Superior temporal gyrus (tissue), 1 donor: ENCODE results near the gene SLC28A2.
"Not testable (repeated sequence)": the region's sequence is repeated elsewhere in the genome, so short reads cannot be mapped to it uniquely, and the experiment has no call there.

Experiments used
- DNase-seq: peaks from one replicate; pipeline ENCODE4 v3.0.0-alpha.2; 2016; ENCODE audit errors: extremely low spot score

SLC28A2 gene

DNA sequence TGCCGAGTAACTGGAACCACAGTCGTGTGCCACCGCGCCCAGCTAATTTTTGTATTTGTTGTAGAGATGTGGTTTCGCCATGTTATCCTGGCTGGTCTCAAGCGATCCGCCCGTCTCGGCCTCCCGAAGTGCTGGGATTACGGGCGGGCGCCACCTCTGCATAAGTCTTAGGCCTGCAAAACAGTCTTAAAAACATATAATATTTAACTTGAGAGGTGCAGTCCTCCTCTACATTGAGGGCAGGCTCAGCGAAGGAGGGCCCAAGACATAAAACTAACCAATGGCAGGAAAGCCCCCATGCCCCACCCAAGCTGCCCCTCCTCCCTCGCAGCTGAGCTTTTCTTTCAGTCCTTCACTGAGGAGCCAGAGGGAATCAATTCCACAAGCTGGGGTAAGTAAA, at the start of gene SLC28A2:
SLC28A2 (plus strand) TSS at position 347 of the 400 bp plus-strand sequence. CDS start 982 bp downstream, outside the sequence.
- no peak for DNase-seq

DNA sequence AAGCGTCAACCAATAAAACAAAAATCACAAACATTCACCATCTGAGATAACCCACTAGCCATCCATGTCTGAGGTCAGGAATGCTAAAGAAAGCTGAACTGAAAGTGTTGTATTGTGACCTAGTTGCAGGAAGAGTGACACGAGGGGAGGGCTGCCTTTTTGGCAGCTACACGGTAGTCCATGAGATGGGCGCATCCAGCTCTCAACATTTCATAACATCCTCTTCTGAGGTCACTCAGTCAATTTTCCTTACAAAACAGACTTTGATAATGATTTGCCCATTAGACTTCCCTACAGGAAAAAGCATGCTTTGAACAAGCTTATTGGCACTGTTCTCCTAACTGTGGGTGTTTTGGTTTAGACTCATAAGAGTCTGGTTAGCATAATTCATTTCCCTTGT, 48.9 kb upstream of the SLC28A2 start:
- DNase-seq, result no peak

DNA sequence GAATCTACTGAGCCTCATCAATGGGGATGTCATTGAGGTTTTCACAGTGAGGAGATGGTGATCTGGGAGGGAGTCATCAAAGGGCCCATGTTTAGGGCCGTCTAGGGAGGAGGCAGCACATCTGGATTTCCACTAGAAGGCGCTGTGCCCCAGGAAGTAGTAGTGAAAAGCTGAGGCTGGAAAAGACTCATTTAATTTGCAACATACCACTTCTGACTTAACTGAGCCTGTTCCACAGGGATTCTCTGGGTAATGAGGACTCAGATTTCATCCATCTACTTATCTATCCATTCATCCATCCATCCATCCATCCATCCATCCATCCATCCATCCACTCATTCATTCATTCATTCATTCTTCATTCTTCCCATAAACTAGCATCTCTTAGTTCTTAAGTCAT, 46.8 kb upstream of the SLC28A2 start:
- DNase-seq, result peak; percentile 78

DNA sequence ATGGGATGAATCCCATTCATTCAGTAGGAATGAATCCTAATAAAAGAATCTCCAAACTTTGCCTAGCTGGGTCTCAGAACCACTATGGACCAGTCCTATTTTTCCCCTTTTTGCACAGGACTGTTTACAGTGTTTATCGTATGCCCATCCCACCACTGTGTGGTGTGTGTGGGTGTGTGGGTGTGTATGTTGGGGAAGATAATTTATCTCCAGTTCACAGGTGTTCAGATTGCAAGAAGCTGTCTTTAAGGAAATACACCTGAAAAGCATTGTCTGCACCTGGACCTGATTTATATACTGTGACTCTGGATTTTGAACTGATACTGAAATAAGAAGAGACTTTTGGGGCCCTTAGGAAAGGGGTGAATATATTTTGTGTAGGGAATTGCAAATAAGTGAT, 39.5 kb upstream of the SLC28A2 start:
- DNase-seq, result no peak

- DNase-seq, result no peak
Measured at GRCh38 chr15:45221053-45221599, 30.9 kb upstream of the SLC28A2 start.

GRCh38 chr15:45221967-45222366, 30.1 kb upstream of the SLC28A2 start:
- DNase-seq, result no peak

DNA sequence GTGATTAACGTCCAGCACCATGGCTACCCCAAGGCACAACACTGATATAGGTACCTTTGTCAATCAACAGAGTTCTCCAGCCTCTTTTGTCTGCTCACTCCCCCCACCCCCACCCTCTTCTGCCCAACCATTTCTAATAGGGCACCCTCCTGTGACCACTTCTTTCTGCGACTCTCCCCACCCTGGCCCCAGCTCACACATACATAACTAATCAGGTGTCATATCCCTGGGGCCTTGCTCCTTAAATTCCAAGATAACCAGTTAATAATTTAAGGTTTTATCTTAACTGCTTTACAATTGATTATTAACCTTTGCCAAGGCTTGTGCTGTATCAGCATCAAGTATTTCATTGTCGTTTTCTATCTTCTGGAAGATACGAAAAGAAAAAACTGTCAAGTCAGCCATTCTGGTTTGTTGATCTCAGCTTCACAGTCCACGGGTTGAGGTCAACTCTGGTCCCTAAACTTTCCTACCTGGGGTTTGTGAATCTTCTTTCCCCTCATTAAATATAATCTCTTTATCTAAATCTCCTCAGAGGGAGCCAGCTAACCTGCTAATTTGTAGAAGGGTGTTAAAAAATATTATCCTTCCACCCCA, 27.3 kb upstream of the SLC28A2 start:
- no peak for DNase-seq

DNA sequence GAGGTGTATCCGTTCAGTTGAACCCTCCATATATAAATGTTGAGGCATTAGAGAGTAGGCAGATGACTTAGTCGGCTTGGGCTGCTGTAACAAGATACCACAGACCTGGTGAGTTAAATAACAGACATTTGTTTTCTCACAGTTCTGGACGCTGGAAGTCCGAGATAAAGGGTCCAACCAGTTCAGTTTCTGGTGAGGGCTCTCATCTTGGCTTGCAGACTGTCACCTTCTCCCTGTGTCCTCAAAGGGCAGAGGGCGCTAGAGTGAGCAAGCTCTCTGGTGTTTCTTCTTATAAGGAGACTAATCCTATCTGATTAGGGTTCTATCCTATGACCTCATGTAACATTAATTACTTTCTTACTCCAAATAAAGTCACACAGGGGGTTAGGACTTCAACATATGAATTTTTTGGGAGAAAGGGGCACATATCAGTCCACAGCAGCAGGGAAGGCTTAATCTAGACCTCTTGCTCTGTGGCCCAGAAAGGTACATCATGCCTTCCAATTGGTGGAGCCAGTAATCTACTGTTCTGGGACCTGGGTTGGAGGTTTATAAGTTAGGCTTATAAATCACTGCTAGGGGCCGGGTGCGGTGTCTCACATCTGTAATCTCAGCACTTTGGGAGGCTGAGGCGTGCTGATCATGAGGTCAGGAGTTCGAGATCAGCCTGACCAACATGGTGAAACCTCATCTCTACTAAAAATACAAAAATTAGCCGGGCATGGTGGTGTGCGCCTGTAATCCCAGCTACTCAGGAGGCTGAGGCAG, 26.3 kb upstream of the SLC28A2 start:
- DNase-seq, result no peak

DNA sequence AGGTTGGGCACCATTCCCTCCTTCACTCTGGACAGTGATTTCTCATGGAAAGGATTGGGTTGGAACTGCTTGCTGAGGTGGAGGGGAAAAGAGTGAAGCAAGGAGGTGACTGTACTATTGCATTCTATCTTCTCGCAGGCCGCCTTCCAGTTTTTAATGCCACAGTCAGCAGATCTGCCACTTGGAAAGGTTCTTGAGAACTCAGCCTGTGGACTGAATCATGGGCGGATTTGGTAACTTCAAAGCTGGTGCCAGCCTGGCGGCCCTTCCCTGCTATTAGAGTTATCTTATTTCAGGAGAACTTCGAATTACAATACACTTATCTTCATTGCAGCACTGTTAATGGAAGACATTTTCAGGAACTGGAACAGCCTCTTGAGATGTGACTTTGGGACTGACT, 23.1 kb upstream of the SLC28A2 start:
- DNase-seq, result no peak

DNA sequence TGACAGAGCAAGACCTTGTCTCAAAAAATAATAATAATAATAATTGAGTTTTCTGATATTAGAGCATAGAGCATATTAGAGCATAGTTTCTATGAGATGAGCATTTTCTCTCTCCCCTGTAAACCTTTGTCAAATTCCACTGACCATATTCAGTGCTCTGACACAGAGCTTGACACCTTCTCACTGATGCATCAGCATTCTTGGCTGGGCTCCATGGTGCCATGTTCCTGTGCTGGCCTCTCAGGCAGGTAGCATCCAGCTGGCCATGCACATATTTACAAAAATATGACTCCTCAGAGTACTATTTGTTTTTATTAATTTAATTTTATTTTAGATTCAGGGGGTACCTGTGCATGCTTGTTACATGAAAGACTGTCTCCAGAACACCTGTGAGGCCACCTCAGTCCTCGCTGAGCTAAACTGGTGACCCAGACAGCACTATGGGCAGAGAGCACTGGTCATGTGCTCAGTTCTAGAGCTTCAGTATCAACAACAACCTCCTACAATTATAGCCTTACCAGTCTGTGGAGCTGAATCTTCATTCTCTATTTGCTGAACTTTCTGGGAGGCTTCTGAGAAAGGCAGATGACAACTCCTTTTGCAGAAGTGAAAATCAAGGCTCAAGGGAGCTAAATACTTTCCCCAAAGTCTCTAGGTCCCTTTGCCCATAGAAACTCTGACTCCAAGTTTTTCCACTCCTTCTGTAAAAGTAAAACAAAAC, 21.6 kb upstream of the SLC28A2 start:
- no peak for DNase-seq

DNA sequence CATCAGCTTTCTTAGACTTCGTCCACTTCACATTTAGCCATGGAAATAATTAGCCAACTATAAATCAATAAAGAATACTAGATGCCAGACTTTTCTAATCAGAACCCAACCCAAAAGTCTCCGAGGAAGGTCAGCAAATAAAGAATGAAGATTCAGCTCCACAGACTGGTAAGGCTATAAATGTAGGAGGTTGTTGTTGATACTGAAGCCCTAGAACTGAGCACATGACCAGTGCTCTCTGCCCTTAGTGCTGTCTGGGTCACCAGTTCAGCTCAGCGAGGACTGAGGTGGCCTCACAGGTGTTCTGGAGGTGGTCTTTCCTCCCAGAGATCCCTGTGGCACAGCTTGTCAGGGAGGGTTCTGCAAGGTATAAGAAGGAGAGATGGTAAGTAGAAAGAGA, 20.9 kb upstream of the SLC28A2 start:
- no peak for DNase-seq

DNA sequence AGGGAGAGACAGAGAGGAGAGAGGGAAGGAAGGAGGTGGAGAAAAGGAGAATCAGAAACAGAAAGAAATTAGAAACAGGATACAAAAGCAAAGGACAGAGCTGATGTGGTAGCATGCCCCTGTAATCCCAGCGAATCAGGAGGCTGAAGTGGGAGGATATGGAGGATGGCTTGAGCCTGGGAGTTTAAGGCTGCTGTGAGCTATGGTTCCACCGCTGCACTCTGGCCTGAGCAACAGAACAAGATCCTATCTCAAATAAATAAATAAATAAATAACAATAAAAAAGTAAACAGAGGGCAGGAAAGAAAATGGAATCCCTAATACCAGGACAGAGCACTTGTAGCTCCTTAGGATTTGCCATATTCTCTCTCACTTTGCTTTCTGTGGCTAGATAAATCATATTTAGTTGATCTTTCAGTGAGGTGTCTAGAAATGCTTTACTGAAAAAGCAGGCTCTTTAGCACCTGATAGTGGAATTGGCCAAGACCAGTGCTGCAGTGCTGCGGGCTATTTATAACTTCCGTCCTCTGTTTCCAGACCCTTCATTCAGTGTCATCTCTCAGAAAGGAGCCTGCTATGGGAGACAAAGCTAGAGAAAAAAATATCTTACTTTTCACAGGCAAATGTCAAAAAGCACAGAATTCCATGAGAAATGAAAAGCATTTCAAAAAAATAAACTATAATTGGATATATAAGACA, 20.0 kb upstream of the SLC28A2 start:
- DNase-seq, result no peak

DNA sequence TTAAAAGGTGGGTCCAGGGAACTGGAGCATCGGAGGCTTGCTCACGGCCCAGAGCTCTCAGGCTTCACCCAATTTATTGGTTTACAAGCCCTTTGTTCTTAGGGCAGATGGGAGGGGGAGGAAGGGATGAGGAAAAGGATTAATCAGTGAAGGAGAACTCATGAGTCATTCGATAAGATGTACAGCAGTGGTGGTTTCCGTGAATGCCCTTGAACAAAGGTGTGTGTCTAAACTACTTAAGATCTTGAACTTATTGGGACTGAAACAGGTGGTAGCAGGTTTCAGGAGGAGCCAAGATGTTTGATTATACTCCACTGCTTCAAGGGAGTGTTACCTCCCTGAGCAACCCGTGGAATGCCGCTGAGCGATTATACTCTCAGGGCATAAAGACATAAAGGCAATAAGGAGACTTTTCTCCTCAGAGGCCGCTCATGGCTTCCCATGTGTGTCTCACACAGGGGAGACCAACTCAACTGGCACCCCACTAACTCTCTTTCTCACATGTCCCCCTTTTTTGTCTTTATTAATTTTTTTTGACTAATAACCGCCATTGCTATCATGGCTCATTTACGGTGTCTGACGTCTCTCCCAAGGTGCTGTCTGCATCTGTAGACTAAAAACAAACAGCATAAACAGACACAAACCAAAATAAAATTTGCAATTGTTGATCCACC, 17.3 kb upstream of the SLC28A2 start:
- no peak for DNase-seq

DNA sequence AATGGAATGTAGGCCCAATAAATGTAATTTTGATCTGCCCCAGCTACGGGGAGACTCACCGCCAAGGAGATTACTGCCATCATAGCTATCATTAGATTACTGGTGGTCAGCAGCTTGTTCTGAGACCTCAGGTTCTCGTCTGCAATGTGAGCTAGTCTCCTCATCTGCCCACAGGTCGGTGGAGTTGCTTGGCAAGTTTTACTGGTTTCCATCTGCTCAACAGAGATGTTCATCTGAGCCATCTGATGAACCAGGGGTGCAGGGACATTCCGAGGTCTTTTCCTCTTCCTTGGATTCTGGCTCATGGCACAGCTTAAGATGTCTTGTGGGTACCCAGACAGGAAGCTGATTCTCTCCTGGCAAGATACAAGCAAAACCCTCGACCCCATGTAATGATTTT, 15.2 kb upstream of the SLC28A2 start:
- not testable (repeated sequence) for DNase-seq

DNA sequence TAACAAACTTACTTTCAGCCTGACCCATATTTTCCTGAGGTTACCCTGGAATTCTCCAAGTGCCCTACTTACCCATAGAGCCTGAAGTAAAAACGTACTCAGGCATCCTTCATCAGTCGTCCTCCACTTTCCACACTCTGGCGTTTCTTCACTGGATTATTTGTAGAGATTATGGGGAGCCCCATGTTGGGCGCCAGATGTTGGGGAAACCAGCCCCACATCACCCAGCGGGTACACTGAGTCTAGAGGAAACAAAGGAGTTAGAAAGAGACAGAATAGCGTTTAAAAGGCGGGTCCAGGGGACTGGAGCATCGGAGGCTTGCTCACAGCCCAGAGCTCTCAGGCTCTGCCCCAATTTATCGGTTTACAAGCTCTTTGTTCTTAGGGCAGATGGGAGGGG, 9.7 kb upstream of the SLC28A2 start:
- DNase-seq, result no peak

DNA sequence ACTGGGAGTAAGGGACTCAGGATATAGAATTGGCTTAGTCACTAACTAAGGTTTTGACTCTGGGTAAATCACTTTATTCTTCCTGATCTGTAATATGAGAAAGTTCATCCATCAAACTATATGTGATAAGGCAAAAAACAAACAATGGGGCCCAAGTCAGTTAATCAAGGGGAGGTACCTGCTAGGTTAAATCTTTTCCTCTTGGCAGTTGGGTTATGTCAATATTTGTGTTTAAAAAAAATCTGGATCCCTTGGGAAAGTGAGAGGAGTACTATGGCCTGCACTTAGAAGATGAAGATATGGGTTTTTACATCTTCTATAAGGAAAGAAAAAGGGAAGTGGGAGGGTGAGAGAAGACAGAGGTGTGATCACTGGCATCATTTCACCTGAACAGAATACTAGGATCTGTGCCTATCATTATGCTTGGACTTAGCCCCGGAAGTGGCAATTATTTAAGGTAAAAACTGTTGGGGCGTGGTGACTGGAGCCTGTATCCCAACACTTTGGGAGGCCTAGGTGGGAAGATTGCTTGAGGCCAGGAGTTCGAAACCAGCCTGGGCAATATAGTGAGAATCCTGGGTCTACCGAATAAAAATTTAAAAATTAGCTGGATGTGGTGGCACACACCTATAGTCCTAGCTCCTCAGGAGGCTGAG, 2.8 kb upstream of the SLC28A2 start:
- no peak for DNase-seq

GRCh38 chr15:45253330-45253729, 1.3 kb downstream of the SLC28A2 start:
- no peak for DNase-seq

- no peak for DNase-seq
Measured at GRCh38 chr15:45254405-45254804, 2.4 kb downstream of the SLC28A2 start.

- not testable (repeated sequence) for DNase-seq
Measured at GRCh38 chr15:45254824-45255223, 2.8 kb downstream of the SLC28A2 start.

GRCh38 chr15:45259796-45260195, 7.8 kb downstream of the SLC28A2 start:
- no peak for DNase-seq

DNA sequence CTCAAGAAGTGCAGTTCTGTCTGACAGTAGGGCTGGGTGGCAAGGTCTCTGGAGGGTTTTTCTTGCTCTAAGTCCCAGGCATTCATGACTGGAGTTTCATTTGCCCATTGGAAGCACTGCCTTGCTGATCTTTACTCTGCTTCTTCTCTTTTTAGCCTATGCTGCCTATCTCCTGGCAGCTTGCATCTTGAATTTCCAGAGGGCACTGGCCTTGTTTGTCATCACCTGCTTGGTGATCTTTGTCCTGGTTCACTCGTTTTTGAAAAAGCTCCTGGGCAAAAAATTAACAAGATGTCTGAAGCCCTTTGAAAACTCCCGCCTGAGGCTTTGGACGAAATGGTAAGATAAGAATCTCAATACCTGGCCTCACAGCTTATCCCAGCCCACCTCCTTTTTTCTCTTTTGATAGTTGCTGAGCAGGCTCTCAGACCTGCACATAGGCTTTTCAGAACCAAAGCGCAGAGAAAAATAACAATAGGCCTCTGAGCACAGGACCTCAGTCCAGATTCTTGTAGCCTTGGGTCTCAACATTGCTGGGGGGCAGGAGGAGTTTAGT, 10.9 kb downstream of the SLC28A2 start:
- DNase-seq, result no peak
